GM21576 (cell line): ENCODE data around the gene NEFH.

ENCODE experiments used
- ATAC-seq: cut with Tn5 transposase; IDR thresholded peaks from one replicate; pipeline ENCODE4 v1.9.1; 2021; ENCODE audit warnings: mild to moderate bottlenecking, moderate library complexity; ENCODE audit not compliant: unreplicated experiment

Gene NEFH

GRCh38 chr22:29493636-29494035, 13.6 kb downstream of the NEFH start:
- no peak for ATAC-seq

GRCh38 chr22:29499852-29500251, 19.8 kb downstream of the NEFH start:
- ATAC-seq: no peak

DNA sequence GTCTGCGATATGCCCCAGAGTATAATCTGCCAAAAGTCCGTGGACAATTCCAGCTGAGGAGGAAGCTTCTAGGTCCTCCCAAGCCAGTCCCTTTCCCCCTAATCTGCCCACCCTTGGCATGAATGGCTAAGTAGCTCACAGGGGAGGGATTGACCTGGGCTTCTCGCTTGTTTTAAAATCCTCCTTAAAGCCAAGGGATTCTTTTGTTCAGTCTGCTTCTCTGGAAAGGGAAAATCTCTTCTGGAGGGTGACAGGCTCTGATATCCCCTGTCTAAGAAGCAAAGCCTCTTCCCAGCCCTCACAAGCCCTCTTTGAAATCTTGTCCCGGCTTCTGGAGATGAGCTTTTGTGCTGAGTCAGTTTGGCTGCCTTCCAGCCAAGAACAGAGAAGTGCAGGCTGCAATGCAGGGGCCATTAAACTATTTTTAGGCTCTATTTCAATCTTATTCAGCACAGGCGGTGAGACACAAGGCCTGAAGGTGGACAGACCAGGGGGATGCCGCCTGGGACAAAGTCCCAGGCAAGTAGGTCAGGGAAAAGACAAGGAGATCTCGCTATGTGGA, 23.9 kb downstream of the NEFH start:
- ATAC-seq: no peak

DNA sequence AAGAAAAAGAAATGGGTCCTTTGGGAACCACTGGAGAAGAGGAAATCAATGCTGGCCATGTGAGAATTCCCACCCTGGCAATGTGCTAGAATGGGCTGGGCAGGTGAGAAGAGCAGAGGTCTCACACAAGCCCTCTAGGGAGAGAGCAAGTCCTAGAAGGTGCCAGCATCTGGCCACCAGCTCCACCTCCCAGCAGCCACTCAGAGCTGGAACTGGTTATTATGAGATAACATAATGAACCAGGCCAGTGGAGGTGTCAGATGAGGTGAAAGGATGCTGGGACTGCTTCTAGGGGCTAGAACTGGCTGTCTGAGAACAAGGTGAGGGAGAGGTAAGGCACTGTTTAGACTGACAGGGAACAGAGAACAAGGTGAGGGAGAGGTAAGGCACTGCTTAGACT, 29.3 kb downstream of the NEFH start:
- no peak for ATAC-seq

- no peak for ATAC-seq
Observed at GRCh38 chr22:29509815-29510214, 29.8 kb downstream of the NEFH start.

DNA sequence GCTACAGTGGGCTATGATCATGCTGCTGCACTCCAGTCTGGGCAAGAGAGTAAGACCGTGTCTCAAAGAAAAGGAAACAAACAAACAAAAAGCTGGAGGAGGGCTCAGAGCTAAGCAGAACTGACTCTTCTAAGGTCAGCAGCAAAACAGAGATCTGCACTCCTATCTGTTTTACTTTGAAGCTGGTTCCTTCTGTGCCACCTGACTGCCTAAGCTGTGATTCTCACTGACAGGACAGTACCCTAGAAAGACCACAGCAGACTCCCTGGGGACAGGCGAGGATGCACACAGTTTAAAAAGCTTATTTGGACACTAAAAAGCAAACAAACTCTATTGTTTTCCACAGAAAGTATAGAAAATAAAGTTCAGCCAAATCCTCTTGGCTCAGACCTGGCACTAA, 30.5 kb downstream of the NEFH start:
- ATAC-seq: no peak

- no peak for ATAC-seq
Observed at GRCh38 chr22:29511126-29511862, 31.3 kb downstream of the NEFH start.

GRCh38 chr22:29512031-29512430, 32.0 kb downstream of the NEFH start:
- ATAC-seq: no peak

GRCh38 chr22:29517215-29517908, 37.3 kb downstream of the NEFH start:
- no peak for ATAC-seq

DNA sequence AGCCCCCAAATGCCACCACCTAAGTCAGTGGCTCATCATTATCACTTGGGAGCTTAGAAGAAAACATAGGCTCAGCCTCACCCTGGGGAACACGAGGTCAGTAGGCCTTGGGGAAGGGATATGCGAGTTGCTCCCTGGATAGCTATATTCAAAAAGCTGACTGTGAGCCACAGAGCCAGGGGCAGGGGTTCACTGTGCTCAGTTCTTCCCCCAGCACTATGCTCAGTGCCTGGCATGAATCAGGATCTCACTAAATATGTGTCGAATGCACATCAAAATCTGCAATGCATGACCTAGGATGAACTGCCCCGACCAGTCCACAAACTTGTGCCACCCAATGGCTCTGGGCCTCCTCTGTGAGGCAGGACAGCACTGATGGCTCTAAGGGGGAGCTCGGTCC, 38.4 kb downstream of the NEFH start:
- no peak for ATAC-seq

GRCh38 chr22:29519996-29520395, 40.0 kb downstream of the NEFH start:
- no peak for ATAC-seq

- ATAC-seq: no peak
Observed at GRCh38 chr22:29520851-29521250, 40.8 kb downstream of the NEFH start.

GRCh38 chr22:29521526-29521925, 41.5 kb downstream of the NEFH start:
- ATAC-seq: no peak

- no peak for ATAC-seq
Observed at GRCh38 chr22:29523761-29524160, 43.7 kb downstream of the NEFH start.

DNA sequence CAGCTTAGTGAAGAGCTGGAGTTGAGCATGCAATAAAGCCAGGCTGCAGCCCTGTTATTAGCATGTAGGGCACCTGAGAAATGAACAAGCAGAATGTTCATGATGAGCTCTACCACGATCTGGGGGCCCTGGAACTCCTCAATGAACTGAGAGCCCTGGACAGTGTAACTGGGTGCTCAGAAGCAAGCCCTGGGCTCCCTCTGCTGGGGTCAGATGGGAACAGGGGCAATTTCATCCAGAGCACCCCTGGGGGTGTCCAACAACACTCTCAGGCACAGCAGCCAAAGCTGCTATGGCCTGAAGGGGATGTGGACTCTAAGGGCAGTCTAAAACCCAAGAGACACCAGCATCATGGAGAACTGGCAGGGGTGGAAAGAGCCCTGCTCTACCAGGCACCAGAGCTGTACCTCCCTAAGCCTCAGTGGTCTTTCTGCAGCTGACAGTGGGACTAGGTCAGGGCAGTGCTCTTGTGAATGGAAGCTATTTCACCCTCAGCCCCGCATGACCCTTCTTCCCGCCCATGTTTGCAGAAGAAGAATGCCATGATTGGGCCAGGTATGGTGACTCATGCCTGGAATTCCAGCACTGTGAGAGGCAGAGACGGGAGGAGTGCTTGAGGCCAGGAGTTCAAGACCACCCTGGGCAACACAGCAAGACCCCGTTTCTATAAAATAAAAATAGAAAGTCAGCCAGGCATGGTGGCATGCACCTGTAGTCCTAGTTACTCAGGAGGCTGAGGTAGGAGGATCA, 44.6 kb downstream of the NEFH start:
- ATAC-seq: no peak

GRCh38 chr22:29528144-29528543, 48.1 kb downstream of the NEFH start:
- ATAC-seq: no peak

GRCh38 chr22:29530716-29531115, 50.7 kb downstream of the NEFH start:
- ATAC-seq: no peak

GRCh38 chr22:29531419-29531818, 51.4 kb downstream of the NEFH start:
- no peak for ATAC-seq

DNA sequence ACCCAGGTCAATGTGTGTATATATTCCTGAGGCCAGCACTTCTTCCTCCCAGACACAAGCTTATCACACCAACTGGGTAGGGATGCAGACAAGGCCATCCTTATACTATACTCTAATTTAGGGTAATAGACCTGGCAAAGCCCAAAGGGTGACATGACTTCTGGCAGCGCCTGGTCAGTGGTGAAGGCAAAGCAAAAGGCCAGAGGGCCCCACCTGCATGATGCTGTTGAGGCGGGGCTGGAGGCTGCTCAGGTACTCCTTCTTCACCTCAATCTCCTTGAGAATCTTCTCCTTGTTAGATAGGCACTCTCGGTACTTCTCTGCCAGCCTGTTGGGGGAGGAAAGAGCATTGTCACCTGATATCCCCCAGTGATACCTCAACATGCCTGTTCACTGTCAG, 56.4 kb downstream of the NEFH start:
- no peak for ATAC-seq

DNA sequence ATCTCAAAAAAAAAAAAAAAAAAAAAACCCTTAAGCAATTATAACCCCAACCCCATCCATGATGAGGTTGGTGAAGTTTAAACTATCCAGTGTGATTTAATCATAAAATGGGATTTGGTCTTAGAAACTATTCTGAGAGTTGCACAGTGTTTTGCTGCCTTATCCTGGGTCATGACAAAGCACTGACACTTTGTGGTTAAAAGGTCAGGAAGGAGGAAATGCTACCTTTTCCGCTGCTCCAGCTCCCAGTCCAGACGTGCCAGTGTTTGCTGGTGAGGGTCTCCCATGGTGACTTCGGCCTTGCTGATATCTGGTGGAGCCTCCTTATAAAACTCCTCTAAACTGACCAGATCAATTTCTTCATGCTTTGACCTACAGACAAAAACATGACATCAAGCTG, 59.1 kb downstream of the NEFH start:
- no peak for ATAC-seq
